Stimulated activated CD4-positive, alpha-beta T cell treated with anti-CD3 and anti-CD28 coated beads, Interleukin-4, amount 100 ng/mL, for 24 hours (primary cell): ENCODE measurements around the gene LYL1.

ENCODE experiments used
- DNase-seq: peaks from one replicate; pipeline ENCODE4 v3.0.0-alpha.2; 2020

Gene LYL1

GRCh38 chr19:13071444-13072187, 31.0 kb downstream of the LYL1 start:
- no peak for DNase-seq

GRCh38 chr19:13070425-13071140, 32.1 kb downstream of the LYL1 start:
- DNase-seq: no peak

GRCh38 chr19:13069415-13070359, 33.0 kb downstream of the LYL1 start:
- DNase-seq: no peak

GRCh38 chr19:13068085-13068846, 34.4 kb downstream of the LYL1 start:
- no peak for DNase-seq

- DNase-seq: no peak
Observed at GRCh38 chr19:13066933-13067807, 35.5 kb downstream of the LYL1 start.

GRCh38 chr19:13066226-13066625, 36.4 kb downstream of the LYL1 start:
- DNase-seq: no peak

GRCh38 chr19:13064092-13064489, 38.6 kb downstream of the LYL1 start:
- DNase-seq: no peak

GRCh38 chr19:13063461-13064091, 39.1 kb downstream of the LYL1 start:
- DNase-seq: no peak

- no peak for DNase-seq
Observed at GRCh38 chr19:13062317-13062716, 40.3 kb downstream of the LYL1 start.

- DNase-seq: peak; percentile 82
Observed at GRCh38 chr19:13060964-13061927, 41.4 kb downstream of the LYL1 start.

- no peak for DNase-seq
Observed at GRCh38 chr19:13060233-13060963, 42.3 kb downstream of the LYL1 start.

- DNase-seq: no peak
Observed at GRCh38 chr19:13058951-13059660, 43.6 kb downstream of the LYL1 start.

GRCh38 chr19:13057744-13058143, 44.9 kb downstream of the LYL1 start:
- no peak for DNase-seq

GRCh38 chr19:13057147-13057572, 45.5 kb downstream of the LYL1 start:
- DNase-seq: no peak

- DNase-seq: no peak
Observed at GRCh38 chr19:13056052-13056660, 46.5 kb downstream of the LYL1 start.

- no peak for DNase-seq
Observed at GRCh38 chr19:13055213-13056051, 47.2 kb downstream of the LYL1 start.
